Left ventricle myocardium inferior (tissue), 1 donor: ENCODE measurements around the gene SRPK2. TPM values are rescaled to one million over a fixed set of nuclear protein-coding genes. Genes with fewer than 3 reads are reported as not detected.
"Not testable (repeated sequence)": the region's sequence is repeated elsewhere in the genome, so short reads cannot be mapped to it uniquely, and the experiment has no call there.

Experiments used
- DNase-seq: peaks from one replicate; pipeline ENCODE4 v3.0.0-alpha.2; 2020
- H3K27ac ChIP-seq: fragments of 200-600 bp; replicated peaks from 2 replicates; pipeline ENCODE4 v1.8.0; 2021
- H3K27me3 ChIP-seq: fragments of 200-600 bp; 2 replicates; pipeline ENCODE4 v1.8.0; 2021; ENCODE audit warnings: low read depth
- H3K36me3 ChIP-seq: fragments of 200-600 bp; 2 replicates; pipeline ENCODE4 v1.8.0; 2021
- H3K4me1 ChIP-seq: fragments of 200-600 bp; 2 replicates; pipeline ENCODE4 v1.8.0; 2021
- H3K4me3 ChIP-seq: fragments of 200-600 bp; 2 replicates; pipeline ENCODE4 v1.8.0; 2021; ENCODE audit warnings: mild to moderate bottlenecking, moderate library complexity
- H3K9me3 ChIP-seq: fragments of 200-600 bp; replicated peaks from 2 replicates; pipeline ENCODE4 v1.8.0; 2021
- CTCF ChIP-seq: fragments of 200-600 bp; IDR thresholded peaks from 2 replicates; pipeline ENCODE4 v1.8.0; 2021; ENCODE audit warnings: antibody characterized with exemption, mild to moderate bottlenecking, borderline replicate concordance
- intact Hi-C: fragments of 100-400 bp; cut with micrococcal nuclease; formaldehyde crosslinking; loops from one replicate; pipeline ENCODE4 v1.11.0; 2022
- total RNA-seq: library from RNA; stranded (reverse); fragmentation: NEBNext Ultra II Directional; extraction: Animal tissue kit (Norgen Biotek cat#: 25700); gene quantifications from one replicate; pipeline ENCODE4 v1.2.1, GENCODE V29; 2021
- donor health status: DM: no; HTN: yes; CAD: no; lungs with severe emphysema.

Gene SRPK2
- total RNA-seq, 1 donor from 2014 or later, result 34.3 TPM

DNA sequence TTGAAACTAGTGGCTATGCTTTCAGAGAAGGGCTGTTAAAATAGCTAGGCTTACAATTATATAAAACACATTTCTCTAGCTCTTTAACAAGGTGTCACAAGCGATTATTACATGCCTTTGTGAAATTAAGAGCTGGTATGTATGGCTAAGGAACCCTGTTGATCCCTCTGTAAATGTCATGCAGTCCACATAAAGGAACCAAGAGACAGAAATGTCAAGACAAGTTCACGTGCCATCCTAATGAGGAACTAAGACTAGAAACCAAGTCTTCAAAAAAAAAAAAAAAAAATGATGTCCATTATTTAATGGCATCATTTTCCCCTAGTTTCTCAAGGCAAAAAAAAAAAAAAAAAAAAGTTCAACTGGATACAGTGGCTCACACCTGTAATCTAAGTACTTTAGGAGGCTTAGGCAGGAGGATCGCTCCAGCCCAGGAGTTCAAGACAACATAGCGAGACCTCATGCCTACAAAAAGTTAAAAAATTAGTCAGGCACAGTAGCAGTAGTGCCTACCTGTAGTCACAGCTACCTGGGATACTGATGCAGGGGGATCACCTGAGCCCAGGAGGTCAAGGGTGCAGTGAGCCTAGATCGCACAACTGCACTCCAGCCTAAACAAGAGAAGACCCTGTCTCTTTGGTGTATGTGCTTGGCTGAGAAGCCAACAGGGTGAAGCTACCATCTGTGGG is 63.4 kb downstream of the SRPK2 start:
- no peak for DNase-seq
- TF ChIP-seq CTCF, result no peak
- Histone ChIP-seq H3K27me3 (no peaks in the 10 kb centered on the region), H3K4me3 (no peak overlapping the region), H3K9me3 (no peaks in the 10 kb centered on the region), H3K36me3 (no peaks in the 10 kb centered on the region), H3K27ac (no peak overlapping the region), H3K4me1 (peaks cover 5% of the 10 kb centered on the region)
- intact Hi-C loops, result no loop called here

- intact Hi-C loops, H3K27ac ChIP-seq, H3K4me3 ChIP-seq, H3K36me3 ChIP-seq, H3K27me3 ChIP-seq, H3K9me3 ChIP-seq, H3K4me1 ChIP-seq, DNase-seq: not testable (repeated sequence)
Observed at GRCh38 chr7:105324606-105325005, 64.1 kb downstream of the SRPK2 start.

DNA sequence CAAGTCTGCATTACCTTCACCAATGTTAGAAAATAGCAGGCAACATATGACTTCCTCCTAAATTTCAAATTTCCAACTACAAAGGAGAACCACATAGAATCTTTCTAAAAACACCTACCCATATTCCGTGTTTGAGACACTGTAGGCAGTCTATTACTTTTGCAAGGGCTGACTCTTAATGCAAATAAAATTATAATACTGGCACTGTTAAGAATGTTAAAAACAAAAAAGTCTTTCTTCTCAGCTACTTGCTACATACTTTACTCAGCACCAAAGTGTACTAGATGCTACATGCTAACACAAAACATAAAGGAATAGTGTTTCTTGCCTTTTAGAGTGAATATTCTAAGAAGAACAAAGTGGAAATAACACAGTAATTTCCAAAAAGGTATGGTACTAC is 65.4 kb downstream of the SRPK2 start:
- peaks cover 5% of the 10 kb centered on the region for H3K4me1 ChIP-seq
- H3K9me3 ChIP-seq, result no peaks in the 10 kb centered on the region
- no peaks in the 10 kb centered on the region for H3K27me3 ChIP-seq
- no peaks in the 10 kb centered on the region for H3K36me3 ChIP-seq
- H3K27ac ChIP-seq, result no peak overlapping the region
- no peak for DNase-seq
- intact Hi-C loops, result no loop called here
- TF ChIP-seq CTCF, result no peak
- no peak overlapping the region for H3K4me3 ChIP-seq

GRCh38 chr7:105322655-105323277 is 66.0 kb downstream of the SRPK2 start:
- Histone ChIP-seq H3K4me3 (no peak overlapping the region), H3K9me3 (no peaks in the 10 kb centered on the region), H3K36me3 (no peaks in the 10 kb centered on the region), H3K4me1 (peaks cover 5% of the 10 kb centered on the region), H3K27me3 (no peaks in the 10 kb centered on the region), H3K27ac (no peak overlapping the region)
- intact Hi-C loops, result no loop called here
- no peak for TF ChIP-seq CTCF
- DNase-seq, result no peak

GRCh38 chr7:105321754-105322455 is 66.8 kb downstream of the SRPK2 start:
- Histone ChIP-seq H3K27me3 (no peaks in the 10 kb centered on the region), H3K4me1 (peaks cover 5% of the 10 kb centered on the region), H3K9me3 (no peaks in the 10 kb centered on the region), H3K27ac (no peak overlapping the region), H3K4me3 (no peak overlapping the region), H3K36me3 (no peaks in the 10 kb centered on the region)
- TF ChIP-seq CTCF, result no peak
- intact Hi-C loops, result no loop called here
- DNase-seq, result no peak

DNA sequence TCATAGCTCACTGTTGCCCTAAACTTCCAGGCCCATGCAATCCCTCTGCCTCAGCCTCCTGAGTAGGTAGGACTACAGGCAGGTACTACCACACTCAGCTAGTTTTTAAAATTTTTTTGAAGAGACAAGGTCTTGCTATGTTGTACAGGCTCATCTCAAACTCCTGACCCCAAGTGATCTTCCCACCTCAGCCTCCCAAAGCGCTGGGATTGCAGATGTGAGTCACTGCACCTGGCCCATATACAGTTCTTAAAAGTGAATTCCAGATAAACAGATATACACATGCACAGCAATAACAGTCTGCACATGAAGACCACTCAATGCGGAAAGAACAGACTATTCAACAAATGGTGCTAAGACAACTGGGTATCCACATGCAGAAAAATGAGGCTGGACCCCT is 67.8 kb downstream of the SRPK2 start:
- Histone ChIP-seq H3K9me3 (no peaks in the 10 kb centered on the region), H3K27me3 (no peaks in the 10 kb centered on the region), H3K36me3 (no peaks in the 10 kb centered on the region), H3K27ac (no peak overlapping the region), H3K4me3 (no peak overlapping the region), H3K4me1 (peaks cover 11% of the 10 kb centered on the region)
- DNase-seq, result no peak
- TF ChIP-seq CTCF, result no peak
- intact Hi-C loops, result no loop called here
